AG09319 (cell line): ENCODE measurements around the gene AOC2.

ENCODE experiments used
- DNase-seq: peaks from one replicate; pipeline ENCODE4 v3.0.0-alpha.2; 2010; ENCODE audit warnings: low read depth; ENCODE audit errors: extremely low read depth
- TF ChIP-seq, protein P1 (sequence below): IDR thresholded peaks from 2 replicates; pipeline ENCODE4 v1.5.1; 2011; ENCODE audit warnings: low read depth, mild to moderate bottlenecking, inconsistent platforms, low read length, moderate library complexity

AOC2 gene

DNA sequence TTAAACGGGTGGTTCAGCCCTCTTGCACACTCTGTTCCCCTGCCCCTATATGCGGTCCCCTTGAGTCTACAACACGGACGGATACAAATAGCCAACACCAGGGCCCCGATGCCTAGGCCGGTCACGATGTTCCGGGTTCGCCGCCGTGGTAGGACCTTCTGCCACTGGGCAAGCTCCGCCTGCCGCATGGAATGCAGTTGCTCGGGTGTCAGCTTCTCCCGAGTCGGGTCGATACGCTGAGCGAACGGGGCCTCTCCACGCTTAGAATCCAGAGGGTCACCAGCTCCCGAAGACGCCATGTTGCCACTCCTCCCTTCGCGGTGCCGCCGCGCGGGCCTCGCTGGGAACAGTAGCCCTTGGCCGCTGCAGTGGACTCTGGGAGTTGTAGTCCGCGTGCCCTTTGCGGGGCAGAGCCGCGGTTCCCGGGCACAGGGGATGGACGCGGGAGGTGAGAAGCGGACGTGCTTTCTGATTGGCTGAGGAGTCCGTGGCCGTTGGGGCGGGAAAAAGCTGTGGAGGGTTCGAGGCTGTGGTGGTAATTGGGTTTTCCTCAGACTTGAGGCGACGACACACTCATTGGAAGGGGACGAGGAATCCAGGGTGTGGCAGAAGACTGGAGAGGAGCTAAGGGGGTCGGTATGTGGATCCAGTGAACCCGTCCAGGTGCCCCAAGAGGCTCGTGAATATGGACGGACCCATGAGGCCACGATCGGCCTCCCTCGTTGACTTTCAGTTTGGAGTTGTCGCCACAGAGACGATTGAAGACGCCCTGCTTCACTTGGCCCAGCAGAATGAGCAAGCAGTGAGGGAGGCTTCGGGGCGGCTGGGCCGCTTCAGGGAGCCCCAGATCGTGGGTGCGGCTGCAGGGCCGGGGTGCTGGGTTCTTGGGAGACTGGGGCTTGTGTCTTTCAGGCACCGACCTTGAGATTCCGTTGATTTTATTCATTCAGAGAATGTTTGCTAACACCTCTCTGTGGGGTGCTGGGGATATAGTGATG is 45.7 kb upstream of the AOC2 start, which contains the start of the genes CNTD1 and COA3:
TSS of gene CNTD1 (plus strand) at position 479 of the 998 bp plus-strand sequence. CDS start at position 686, 207 bp downstream.
TSS of gene COA3 (minus strand) at position 322 of the 998 bp plus-strand sequence. CDS start at position 299, 23 bp downstream.
- TF ChIP-seq, protein P1, sequence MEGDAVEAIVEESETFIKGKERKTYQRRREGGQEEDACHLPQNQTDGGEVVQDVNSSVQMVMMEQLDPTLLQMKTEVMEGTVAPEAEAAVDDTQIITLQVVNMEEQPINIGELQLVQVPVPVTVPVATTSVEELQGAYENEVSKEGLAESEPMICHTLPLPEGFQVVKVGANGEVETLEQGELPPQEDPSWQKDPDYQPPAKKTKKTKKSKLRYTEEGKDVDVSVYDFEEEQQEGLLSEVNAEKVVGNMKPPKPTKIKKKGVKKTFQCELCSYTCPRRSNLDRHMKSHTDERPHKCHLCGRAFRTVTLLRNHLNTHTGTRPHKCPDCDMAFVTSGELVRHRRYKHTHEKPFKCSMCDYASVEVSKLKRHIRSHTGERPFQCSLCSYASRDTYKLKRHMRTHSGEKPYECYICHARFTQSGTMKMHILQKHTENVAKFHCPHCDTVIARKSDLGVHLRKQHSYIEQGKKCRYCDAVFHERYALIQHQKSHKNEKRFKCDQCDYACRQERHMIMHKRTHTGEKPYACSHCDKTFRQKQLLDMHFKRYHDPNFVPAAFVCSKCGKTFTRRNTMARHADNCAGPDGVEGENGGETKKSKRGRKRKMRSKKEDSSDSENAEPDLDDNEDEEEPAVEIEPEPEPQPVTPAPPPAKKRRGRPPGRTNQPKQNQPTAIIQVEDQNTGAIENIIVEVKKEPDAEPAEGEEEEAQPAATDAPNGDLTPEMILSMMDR = no peak
- peak; percentile 49 for DNase-seq

DNA sequence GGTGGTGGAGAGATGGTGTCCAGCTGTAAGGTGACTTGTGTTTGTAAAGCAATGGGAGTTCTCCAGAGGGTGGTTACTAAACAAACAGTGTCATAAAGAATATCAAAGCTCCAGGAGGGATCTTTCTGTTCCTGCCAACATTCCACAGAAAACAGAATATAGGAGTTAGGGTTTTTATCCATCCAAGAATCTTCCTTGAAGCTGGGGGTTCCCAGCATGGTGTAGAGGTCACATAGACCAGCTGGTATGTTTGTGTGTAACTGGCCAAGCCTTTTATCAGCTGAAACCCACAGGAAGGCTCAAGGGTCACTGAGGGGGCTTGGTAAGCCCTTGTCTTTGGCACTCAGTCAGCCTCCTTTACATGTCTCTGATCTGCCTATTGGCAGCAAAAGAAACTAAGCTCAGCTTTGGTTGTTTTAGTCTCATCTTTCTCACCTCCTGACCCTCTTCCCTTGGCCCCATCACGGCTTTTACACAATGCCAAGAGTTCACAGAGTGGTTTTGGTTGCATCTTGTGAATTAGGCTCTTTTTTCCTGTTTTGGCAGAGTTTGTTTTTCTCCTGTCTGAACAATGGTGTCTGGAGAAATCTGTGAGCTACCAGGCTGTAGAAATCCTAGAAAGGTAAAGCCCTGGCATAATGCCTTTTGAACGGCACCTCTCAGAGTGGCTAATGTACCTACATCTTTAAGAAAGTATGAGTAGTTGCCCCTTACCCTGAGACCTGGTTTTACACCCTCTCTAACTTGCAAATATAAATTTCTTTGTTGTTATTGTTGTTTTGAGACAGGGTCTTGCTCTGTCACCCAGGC is 41.1 kb upstream of the AOC2 start:
- TF ChIP-seq, protein P1 = no peak
- DNase-seq = no peak

DNA sequence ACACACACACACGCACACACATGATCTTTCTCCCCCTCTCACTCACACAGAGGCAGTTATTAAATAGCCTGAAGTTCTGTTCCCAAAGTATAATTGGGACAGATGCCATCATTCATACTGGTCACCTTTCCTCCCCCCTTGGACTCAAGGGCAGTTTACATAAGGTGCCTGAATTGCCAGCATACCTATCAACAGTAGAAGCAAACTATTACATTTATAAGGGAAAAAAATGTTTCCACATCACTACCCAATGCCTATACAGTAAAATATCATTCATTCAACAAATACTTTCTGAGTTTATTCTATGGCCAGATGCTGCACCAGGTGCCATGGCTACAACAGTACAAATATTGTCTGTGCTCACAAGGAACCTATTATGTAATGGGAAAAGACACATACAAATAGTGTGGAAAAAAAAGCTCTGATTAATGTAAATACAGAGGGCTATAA is 39.4 kb upstream of the AOC2 start:
- TF ChIP-seq, protein P1 = no peak
- DNase-seq = no peak

DNA sequence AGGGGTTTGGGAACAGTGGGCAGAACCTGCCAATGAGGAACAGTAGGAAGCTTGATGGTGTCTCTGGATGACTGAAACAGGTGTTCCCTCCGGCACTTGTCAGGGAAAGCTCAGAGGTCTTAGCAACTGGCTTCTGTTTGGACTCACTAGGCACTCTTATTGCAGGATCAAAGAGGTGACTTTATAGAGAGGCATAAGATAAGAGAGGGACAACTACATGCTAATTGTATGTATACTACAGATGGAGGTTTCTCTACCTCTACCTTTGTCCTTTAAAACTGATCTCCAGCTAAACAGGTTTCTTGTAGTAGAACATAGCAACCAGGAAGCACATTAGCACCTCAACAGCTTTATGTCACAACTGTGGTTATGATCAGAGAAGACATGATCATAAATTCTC is 38.1 kb upstream of the AOC2 start:
- TF ChIP-seq, protein P1 = no peak
- no peak for DNase-seq

DNA sequence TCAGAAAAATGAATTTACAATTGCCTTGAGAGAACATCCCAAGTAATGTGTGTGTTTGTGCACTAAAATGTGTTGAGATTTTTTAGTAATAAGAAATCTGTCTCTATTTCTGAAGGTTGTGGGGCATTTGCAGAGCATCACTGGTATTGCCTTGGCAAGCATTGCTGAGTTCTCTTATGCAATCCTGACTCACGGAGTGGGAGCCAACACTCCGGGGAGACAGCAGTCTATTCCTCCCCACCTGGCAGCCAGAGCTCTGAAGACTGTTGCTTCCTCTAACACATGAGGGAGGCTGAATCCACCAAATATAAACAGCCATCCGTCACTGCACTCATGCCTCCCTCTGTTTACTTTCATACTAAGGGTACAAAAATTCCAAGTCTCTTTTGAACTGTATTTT is 35.1 kb upstream of the AOC2 start:
- peak; percentile 61 for DNase-seq
- TF ChIP-seq, protein P1 = no peak

DNA sequence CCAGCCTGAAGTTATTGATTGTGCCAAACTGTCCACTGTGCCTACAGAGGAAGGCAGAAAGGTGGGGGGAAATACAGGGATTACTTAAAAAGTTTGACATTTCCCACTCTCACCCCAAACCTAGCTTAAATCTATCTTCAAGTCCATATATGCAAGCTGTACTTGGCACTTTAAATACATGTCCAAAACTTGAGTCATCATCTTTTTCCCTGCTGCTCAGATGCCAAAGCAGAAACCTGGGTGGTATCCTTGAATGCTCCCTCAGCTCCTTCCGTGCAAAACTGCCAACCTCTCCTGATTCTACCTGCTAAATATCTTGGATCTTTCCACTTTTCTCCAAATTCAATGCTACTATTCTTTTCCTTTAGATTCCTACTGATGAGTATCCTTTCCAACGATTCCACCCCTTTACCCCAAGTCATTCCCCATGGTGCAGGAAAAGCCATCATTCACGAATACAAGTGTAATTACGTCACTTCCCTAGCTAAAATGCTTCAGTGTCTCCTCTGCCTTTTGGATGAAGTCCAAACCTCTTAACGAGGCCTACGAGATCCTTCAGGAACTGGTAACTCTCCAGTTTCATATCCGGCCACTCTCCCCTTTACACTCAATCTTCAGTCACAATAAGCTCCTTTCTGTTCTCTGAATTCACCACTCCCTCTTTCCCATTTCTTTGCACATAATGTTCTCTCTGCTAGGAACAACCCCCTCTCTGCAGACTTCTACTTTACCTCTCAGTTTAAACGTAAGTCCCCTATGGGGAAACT is 29.6 kb upstream of the AOC2 start:
- TF ChIP-seq, protein P1 = no peak
- no peak for DNase-seq
